Vagina (tissue), 2 donors: ENCODE data around the gene EXTL2. TPM values are rescaled to one million over a fixed set of nuclear protein-coding genes. Genes with fewer than 3 reads are reported as not detected.
"Not testable (repeated sequence)": the region's sequence is repeated elsewhere in the genome, so short reads cannot be mapped to it uniquely, and the experiment has no call there.

Experiments
- DNase-seq, 2 donors: peaks; one replicate each; pipeline ENCODE4 v3.0.0-alpha.2; 2017; ENCODE audit errors: extremely low spot score in 2 of 2
- H3K27ac ChIP-seq: fragments of 200-600 bp; sonication (generic); one replicate; pipeline ENCODE4 v1.5.1; 2019
- H3K27me3 ChIP-seq: fragments of 200-600 bp; sonication (generic); one replicate; pipeline ENCODE4 v1.5.1; 2019
- H3K36me3 ChIP-seq, 2 donors: fragments of 200-600 bp; sonication (generic); one replicate each; pipeline ENCODE4 v1.5.1; 2017 to 2019
- H3K4me1 ChIP-seq: fragments of 200-600 bp; sonication (generic); one replicate; pipeline ENCODE4 v1.5.1; 2019
- H3K4me3 ChIP-seq, 2 donors: fragments of 200-600 bp; sonication (generic); 1 replicate in 1 of 2; 2 replicates in 1 of 2; pipeline ENCODE4 v1.5.1; 2016 to 2019
- H3K9me3 ChIP-seq: fragments of 200-600 bp; sonication (generic); one replicate; pipeline ENCODE4 v1.5.1; 2019
- CTCF ChIP-seq, 3 experiments: fragments of 450-650 bp in 2 of 3; fragments of 200-600 bp in 1 of 3; sonication (generic) in 1 of 3; IDR thresholded peaks; one replicate each; pipeline ENCODE4 v1.5.1; 2017 to 2019; ENCODE audit warnings: antibody characterized with exemption in 3 of 3, mild to moderate bottlenecking in 2 of 3, moderate library complexity in 2 of 3
- POLR2A ChIP-seq, 2 donors: fragments of 450-650 bp; IDR thresholded peaks; one replicate each; pipeline ENCODE4 v1.6.1; 2017; ENCODE audit warnings: antibody characterized with exemption in 2 of 2, mild to moderate bottlenecking in 2 of 2, moderate library complexity in 2 of 2
- POLR2AphosphoS5 ChIP-seq, 2 donors: sonication (generic); formaldehyde crosslinking; IDR thresholded peaks; one replicate each; pipeline ENCODE4 v1.9.0; 2017; ENCODE audit warnings: antibody characterized with exemption in 2 of 2, mild to moderate bottlenecking in 2 of 2, low read depth in 1 of 2; ENCODE audit not compliant: insufficient read depth in 1 of 2
- intact Hi-C: fragments of 100-400 bp; cut with DNase I; formaldehyde crosslinking; loops from one replicate; pipeline ENCODE4 v1.15.1; 2023
- total RNA-seq: library from RNA; depleted of rRNA; stranded (reverse); fragments of >200 nt; gene quantifications from one replicate; pipeline ENCODE4 v1.2.3, GENCODE V29; 2016

The EXTL2 gene
- total RNA-seq, 1 donor from 2014 or later = 10.1 TPM

DNA sequence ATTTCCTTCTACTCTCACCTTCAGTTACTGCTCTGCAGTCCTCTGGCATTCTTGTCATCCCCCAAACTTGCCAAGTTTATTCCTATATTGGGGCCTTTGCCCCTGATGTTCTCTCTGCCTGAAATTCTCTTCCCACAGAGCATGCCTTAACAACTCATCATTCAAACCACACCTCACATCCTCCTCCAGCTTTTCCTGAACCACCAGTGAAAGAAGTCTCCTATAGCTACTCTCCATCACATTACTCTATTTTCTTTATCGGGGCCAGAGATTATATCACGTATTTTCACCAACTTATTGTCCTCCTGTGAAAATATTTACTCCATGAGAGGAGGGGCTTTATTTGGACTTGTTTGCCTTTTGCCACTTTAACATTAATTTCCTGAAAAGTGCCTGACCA lies 32.1 kb downstream of the EXTL2 start:
- H3K27me3 ChIP-seq = no peaks in the 10 kb centered on the region
- no peaks in the 10 kb centered on the region for H3K9me3 ChIP-seq
- no peaks in the 10 kb centered on the region for H3K4me1 ChIP-seq
- TF ChIP-seq POLR2A (IDR thresholded peaks at IDR 0.05) = no peak
- TF ChIP-seq POLR2AphosphoS5 (IDR thresholded peaks at IDR 0.05; ENCODE audit: insufficient read depth in 1 of 2, low read depth in 1 of 2) = no peak
- no peak for TF ChIP-seq CTCF (IDR thresholded peaks at IDR 0.05)
- H3K36me3 ChIP-seq = no peaks in the 10 kb centered on the region
- H3K4me3 ChIP-seq = no peak overlapping the region
- DNase-seq = no peak
- H3K27ac ChIP-seq = no peak overlapping the region
- intact Hi-C loops = no loop called here

DNA sequence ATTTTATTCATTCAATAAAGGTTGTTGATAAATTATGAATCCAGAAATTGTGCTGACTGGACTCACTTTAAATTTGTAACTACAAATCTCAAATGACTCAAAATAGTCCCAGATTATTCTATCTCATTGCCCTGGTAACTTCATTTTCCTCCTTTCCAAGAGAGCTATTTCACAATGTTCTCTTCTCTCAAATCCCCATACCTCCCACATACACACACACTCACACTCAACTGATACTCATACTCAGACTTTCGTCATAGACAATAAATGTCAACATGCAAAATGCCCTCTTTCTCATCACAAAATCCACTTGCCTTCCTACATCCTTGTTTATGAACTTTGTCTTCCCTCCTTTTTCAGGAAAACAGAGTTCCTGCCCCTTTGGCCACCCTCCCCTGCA lies 33.3 kb downstream of the EXTL2 start:
- intact Hi-C loops = no loop called here
- TF ChIP-seq POLR2AphosphoS5 (IDR thresholded peaks at IDR 0.05; ENCODE audit: insufficient read depth in 1 of 2, low read depth in 1 of 2) = no peak
- DNase-seq = no peak

GRCh38 chr1:100860397-100860991 lies 34.1 kb downstream of the EXTL2 start:
- H3K4me1 ChIP-seq = no peaks in the 10 kb centered on the region
- no peaks in the 10 kb centered on the region for H3K36me3 ChIP-seq
- no peak overlapping the region for H3K4me3 ChIP-seq
- DNase-seq = no peak
- TF ChIP-seq POLR2AphosphoS5 (IDR thresholded peaks at IDR 0.05; ENCODE audit: insufficient read depth in 1 of 2, low read depth in 1 of 2) (no peak), POLR2A (IDR thresholded peaks at IDR 0.05) (no peak), CTCF (IDR thresholded peaks at IDR 0.05) (no peak)
- intact Hi-C loops = no loop called here
- no peaks in the 10 kb centered on the region for H3K9me3 ChIP-seq
- no peak overlapping the region for H3K27ac ChIP-seq
- H3K27me3 ChIP-seq = no peaks in the 10 kb centered on the region

More for the DNA sequence above, 33.3 kb downstream of the EXTL2 start:
- Histone ChIP-seq H3K27ac (no peak overlapping the region), H3K36me3 (no peaks in the 10 kb centered on the region), H3K27me3 (no peaks in the 10 kb centered on the region), H3K4me3 (no peak overlapping the region), H3K9me3 (no peaks in the 10 kb centered on the region), H3K4me1 (no peaks in the 10 kb centered on the region)

GRCh38 chr1:100855116-100855515 lies 39.5 kb downstream of the EXTL2 start:
- H3K27me3 ChIP-seq, intact Hi-C loops, DNase-seq, H3K4me3 ChIP-seq, H3K27ac ChIP-seq, H3K36me3 ChIP-seq, H3K9me3 ChIP-seq, H3K4me1 ChIP-seq: not testable (repeated sequence)

- Histone ChIP-seq H3K4me1 (no peaks in the 10 kb centered on the region), H3K4me3 (no peak overlapping the region), H3K27me3 (no peaks in the 10 kb centered on the region), H3K36me3 (no peaks in the 10 kb centered on the region), H3K27ac (no peak overlapping the region), H3K9me3 (no peaks in the 10 kb centered on the region)
- intact Hi-C loops = no loop called here
- no peak for TF ChIP-seq POLR2AphosphoS5 (IDR thresholded peaks at IDR 0.05; ENCODE audit: insufficient read depth in 1 of 2, low read depth in 1 of 2)
- TF ChIP-seq CTCF (IDR thresholded peaks at IDR 0.05) = no peak
- no peak for TF ChIP-seq POLR2A (IDR thresholded peaks at IDR 0.05)
- DNase-seq = no peak
These were observed 41.7 kb downstream of the EXTL2 start for GRCh38 chr1:100852976-100853375.

- intact Hi-C loops = no loop called here
These were observed 42.9 kb downstream of the EXTL2 start for GRCh38 chr1:100851726-100852125.

More at GRCh38 chr1:100851726-100852125, 42.9 kb downstream of the EXTL2 start:
- H3K27ac ChIP-seq = no peak overlapping the region
- TF ChIP-seq CTCF (IDR thresholded peaks at IDR 0.05) = no peak
- TF ChIP-seq POLR2A (IDR thresholded peaks at IDR 0.05) = no peak
- no peaks in the 10 kb centered on the region for H3K36me3 ChIP-seq
- no peaks in the 10 kb centered on the region for H3K27me3 ChIP-seq
- H3K4me3 ChIP-seq = no peak overlapping the region
- H3K9me3 ChIP-seq = no peaks in the 10 kb centered on the region
- no peak for DNase-seq
- no peaks in the 10 kb centered on the region for H3K4me1 ChIP-seq
